SK-N-SH treated with all-trans-retinoic acid at 6 μM for 48 hours (cell line): ENCODE results near the gene CYRIA.

Experiments
- ATAC-seq: fragments of 200-7000 bp; cut with Tn5 transposase; 3 replicates; pipeline ENCODE4 v1.9.1; 2020; ENCODE audit warnings: mild to moderate bottlenecking, moderate library complexity
- ARNTL ChIP-seq: fragments of 450-650 bp; formaldehyde crosslinking; IDR thresholded peaks from 2 replicates; pipeline ENCODE4 v1.5.0; 2020; ENCODE audit warnings: low read depth, mild to moderate bottlenecking, moderate library complexity, borderline replicate concordance
- BACH2 ChIP-seq: fragments of 250-450 bp; sonication (Bioruptor Pico); IDR thresholded peaks from 2 replicates; pipeline ENCODE4 v1.9.0; 2021; ENCODE audit warnings: mild to moderate bottlenecking, borderline replicate concordance
- CREB5 ChIP-seq: fragments of 250-450 bp; sonication (Bioruptor Pico); IDR thresholded peaks from 2 replicates; pipeline ENCODE4 v1.5.1; 2020; ENCODE audit warnings: low read depth, mild to moderate bottlenecking, moderate library complexity
- CSDC2 ChIP-seq: fragments of 250-450 bp; sonication (Bioruptor Pico); IDR thresholded peaks from 2 replicates; pipeline ENCODE4 v1.5.0; 2020; ENCODE audit warnings: mild to moderate bottlenecking, moderate library complexity
- CSRNP3 ChIP-seq: fragments of 250-450 bp; sonication (Bioruptor Pico); IDR thresholded peaks from 2 replicates; pipeline ENCODE4 v1.5.1; 2021; ENCODE audit warnings: mild to moderate bottlenecking, moderate library complexity
- ESRRG ChIP-seq: fragments of 250-450 bp; sonication (Bioruptor Pico); IDR thresholded peaks from 2 replicates; pipeline ENCODE4 v1.6.1; 2021; ENCODE audit warnings: mild to moderate bottlenecking
- GLIS3 ChIP-seq: fragments of 250-450 bp; sonication (Bioruptor Pico); IDR thresholded peaks from 2 replicates; pipeline ENCODE4 v1.5.0; 2020; ENCODE audit warnings: mild to moderate bottlenecking, moderate library complexity
- OSR1 ChIP-seq: fragments of 250-450 bp; sonication (Bioruptor Pico); IDR thresholded peaks from 2 replicates; pipeline ENCODE4 v1.8.0; 2022; ENCODE audit warnings: moderate library complexity, mild to moderate bottlenecking, inconsistent platforms
- PATZ1 ChIP-seq: fragments of 250-450 bp; sonication (Bioruptor Pico); IDR thresholded peaks from 2 replicates; pipeline ENCODE4 v1.8.0; 2020; ENCODE audit warnings: mild to moderate bottlenecking, moderate library complexity, borderline replicate concordance
- POU6F1 ChIP-seq: fragments of 250-450 bp; sonication (Bioruptor Pico); IDR thresholded peaks from 2 replicates; pipeline ENCODE4 v1.8.0; 2021; ENCODE audit warnings: low read depth, mild to moderate bottlenecking, moderate library complexity, borderline replicate concordance
- PPARA ChIP-seq: fragments of 250-450 bp; sonication (Bioruptor Pico); IDR thresholded peaks from 2 replicates; pipeline ENCODE4 v1.5.0; 2020; ENCODE audit warnings: mild to moderate bottlenecking, borderline replicate concordance
- RARB ChIP-seq: fragments of 250-450 bp; sonication (Bioruptor Pico); IDR thresholded peaks from 2 replicates; pipeline ENCODE4 v1.8.0; 2021; ENCODE audit warnings: mild to moderate bottlenecking, moderate library complexity
- SNAI2 ChIP-seq: fragments of 250-450 bp; sonication (Bioruptor Pico); IDR thresholded peaks from 2 replicates; pipeline ENCODE4 v1.5.0; 2020; ENCODE audit warnings: mild to moderate bottlenecking, moderate library complexity
- TCF4 ChIP-seq: fragments of 250-450 bp; sonication (Bioruptor Pico); IDR thresholded peaks from 2 replicates; pipeline ENCODE4 v1.8.0; 2021; ENCODE audit warnings: mild to moderate bottlenecking, moderate library complexity, borderline replicate concordance
- TOX ChIP-seq: fragments of 250-450 bp; sonication (Bioruptor Pico); IDR thresholded peaks from 2 replicates; pipeline ENCODE4 v1.8.0; 2021; ENCODE audit warnings: mild to moderate bottlenecking, moderate library complexity, borderline replicate concordance
- TSHZ2 ChIP-seq: fragments of 250-450 bp; sonication (Bioruptor Pico); IDR thresholded peaks from 2 replicates; pipeline ENCODE4 v1.5.0; 2020; ENCODE audit warnings: mild to moderate bottlenecking, moderate library complexity
- ZC3H10 ChIP-seq: fragments of 250-450 bp; sonication (Bioruptor Pico); IDR thresholded peaks from 2 replicates; pipeline ENCODE4 v1.5.1; 2021; ENCODE audit warnings: mild to moderate bottlenecking, moderate library complexity
- ZFP30 ChIP-seq: fragments of 450-650 bp; formaldehyde crosslinking; IDR thresholded peaks from 2 replicates; pipeline ENCODE4 v1.5.0; 2022; ENCODE audit warnings: mild to moderate bottlenecking, moderate library complexity
- ZNF565 ChIP-seq: fragments of 450-650 bp; formaldehyde crosslinking; conservative IDR thresholded peaks from 2 replicates; pipeline ENCODE4 v1.5.0; 2020; ENCODE audit warnings: low read depth, mild to moderate bottlenecking, moderate library complexity
- ZNF8 ChIP-seq: fragments of 450-650 bp; formaldehyde crosslinking; IDR thresholded peaks from 2 replicates; pipeline ENCODE4 v1.5.0; 2020; ENCODE audit warnings: mild to moderate bottlenecking, moderate library complexity

CYRIA gene

GRCh38 chr2:16687955-16688354, 22.3 kb upstream of the CYRIA start:
- no peak for TF ChIP-seq GLIS3
- no peak for TF ChIP-seq BACH2
- TF ChIP-seq, all 23 proteins: peak for 0
- ATAC-seq: no peak

GRCh38 chr2:16687222-16687621, 21.6 kb upstream of the CYRIA start:
- ATAC-seq: no peak
- TF ChIP-seq ZNF565 (CRISPR knock-in tag) (no peak), PATZ1 (CRISPR knock-in tag) (no peak), ZC3H10 (CRISPR knock-in tag) (no peak), ZNF8 (CRISPR knock-in tag) (no peak), SNAI2 (CRISPR knock-in tag) (no peak), CSRNP3 (CRISPR knock-in tag) (no peak), POU6F1 (no peak)
- TF ChIP-seq, all 23 proteins: peak for 0

GRCh38 chr2:16686641-16687040, 21.0 kb upstream of the CYRIA start:
- no peak for TF ChIP-seq TCF4 (CRISPR knock-in tag)
- TF ChIP-seq PPARA (CRISPR knock-in tag): no peak
- TF ChIP-seq TOX (CRISPR knock-in tag): no peak
- no peak for TF ChIP-seq CREB5 (CRISPR knock-in tag)
- no peak for TF ChIP-seq ZFP30 (CRISPR knock-in tag)
- no peak for TF ChIP-seq RARB (CRISPR knock-in tag)
- no peak for TF ChIP-seq ESRRG
- TF ChIP-seq ZNF565 (CRISPR knock-in tag): no peak
- no peak for TF ChIP-seq SNAI2 (CRISPR knock-in tag)
- TF ChIP-seq OSR1: no peak
- TF ChIP-seq ARNTL (CRISPR knock-in tag): no peak
- no peak for TF ChIP-seq PATZ1 (CRISPR knock-in tag)
- no peak for TF ChIP-seq TSHZ2
- TF ChIP-seq CSDC2 (CRISPR knock-in tag): no peak
- no peak for ATAC-seq
